Glutamatergic neuron (in vitro differentiated cells): ENCODE data around the gene RAD18. TPM values are rescaled to one million over a fixed set of nuclear protein-coding genes. Genes with fewer than 3 reads are reported as not detected.
A peak's percentile ranks its signal among the peaks of the same experiment; 100 is the strongest.

Experiments
- DNase-seq: peaks from one replicate; pipeline ENCODE4 v3.0.0; 2022
- H3K27ac Mint-ChIP-seq: one replicate; pipeline ENCODE4 v1.8.0; 2020; ENCODE audit warnings: mild to moderate bottlenecking, mixed read lengths, inconsistent platforms; ENCODE audit not compliant: unreplicated experiment
- H3K27me3 Mint-ChIP-seq: one replicate; pipeline ENCODE4 v1.8.0; 2020; ENCODE audit warnings: mild to moderate bottlenecking, moderate library complexity, mixed read lengths, inconsistent platforms; ENCODE audit not compliant: unreplicated experiment
- H3K36me3 Mint-ChIP-seq: one replicate; pipeline ENCODE4 v1.8.0; 2020; ENCODE audit warnings: mild to moderate bottlenecking, mixed read lengths, inconsistent platforms; ENCODE audit not compliant: unreplicated experiment
- H3K4me1 Mint-ChIP-seq: one replicate; pipeline ENCODE4 v1.8.0; 2020; ENCODE audit warnings: mild to moderate bottlenecking, low read depth, mixed read lengths, inconsistent platforms; ENCODE audit not compliant: unreplicated experiment
- H3K4me3 Mint-ChIP-seq: one replicate; pipeline ENCODE4 v1.8.0; 2020; ENCODE audit warnings: mild to moderate bottlenecking, mixed read lengths, inconsistent platforms; ENCODE audit not compliant: unreplicated experiment
- H3K9me3 Mint-ChIP-seq: one replicate; pipeline ENCODE4 v1.8.0; 2020; ENCODE audit warnings: mild to moderate bottlenecking, moderate library complexity, mixed read lengths, inconsistent platforms; ENCODE audit not compliant: unreplicated experiment
- total RNA-seq: library from RNA; stranded (reverse); fragmentation: NEBNext Ultra II Directional; extraction: Animal tissue kit (Norgen Biotek cat#: 25700); gene quantifications from one replicate; pipeline ENCODE4 v1.2.1, GENCODE V29; 2021; ENCODE audit not compliant: unreplicated experiment
- TF ChIP-seq, protein P1 (sequence below): fragments of 200-600 bp; sonication (generic); IDR thresholded peaks from one replicate; pipeline ENCODE4 v1.5.0; 2021; ENCODE audit not compliant: partially characterized antibody, unreplicated experiment

RAD18 gene
- total RNA-seq, 1 donor from 2014 or later: 11.9 TPM

DNA sequence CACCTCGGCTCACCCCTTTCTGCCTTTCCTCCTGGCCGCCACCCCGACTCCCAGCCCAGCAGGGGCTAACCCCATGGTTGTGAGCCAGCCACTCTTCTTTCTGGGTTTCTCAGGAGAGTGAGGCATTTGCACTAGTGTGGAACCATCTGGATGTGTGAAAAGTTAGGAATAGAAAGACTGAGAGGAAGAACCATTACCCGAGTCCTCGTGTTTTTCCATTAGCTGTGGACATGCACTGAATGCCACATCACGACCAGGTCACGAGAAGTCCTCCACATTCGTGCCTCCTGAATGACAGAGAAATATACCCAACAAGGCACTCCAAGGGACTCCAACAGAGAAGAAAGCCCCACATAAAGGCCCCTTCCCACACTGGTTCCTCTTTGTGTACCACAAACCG lies 18.0 kb upstream of the RAD18 start:
- no peak for DNase-seq
- H3K4me3 Mint-ChIP-seq: no peak overlapping the region
- TF ChIP-seq, protein P1, sequence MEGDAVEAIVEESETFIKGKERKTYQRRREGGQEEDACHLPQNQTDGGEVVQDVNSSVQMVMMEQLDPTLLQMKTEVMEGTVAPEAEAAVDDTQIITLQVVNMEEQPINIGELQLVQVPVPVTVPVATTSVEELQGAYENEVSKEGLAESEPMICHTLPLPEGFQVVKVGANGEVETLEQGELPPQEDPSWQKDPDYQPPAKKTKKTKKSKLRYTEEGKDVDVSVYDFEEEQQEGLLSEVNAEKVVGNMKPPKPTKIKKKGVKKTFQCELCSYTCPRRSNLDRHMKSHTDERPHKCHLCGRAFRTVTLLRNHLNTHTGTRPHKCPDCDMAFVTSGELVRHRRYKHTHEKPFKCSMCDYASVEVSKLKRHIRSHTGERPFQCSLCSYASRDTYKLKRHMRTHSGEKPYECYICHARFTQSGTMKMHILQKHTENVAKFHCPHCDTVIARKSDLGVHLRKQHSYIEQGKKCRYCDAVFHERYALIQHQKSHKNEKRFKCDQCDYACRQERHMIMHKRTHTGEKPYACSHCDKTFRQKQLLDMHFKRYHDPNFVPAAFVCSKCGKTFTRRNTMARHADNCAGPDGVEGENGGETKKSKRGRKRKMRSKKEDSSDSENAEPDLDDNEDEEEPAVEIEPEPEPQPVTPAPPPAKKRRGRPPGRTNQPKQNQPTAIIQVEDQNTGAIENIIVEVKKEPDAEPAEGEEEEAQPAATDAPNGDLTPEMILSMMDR: no peak
- H3K27ac Mint-ChIP-seq: no peak overlapping the region
- peaks cover 4% of the 10 kb centered on the region for H3K9me3 Mint-ChIP-seq
- peaks cover 4% of the 10 kb centered on the region for H3K36me3 Mint-ChIP-seq
- H3K27me3 Mint-ChIP-seq: peaks cover 2% of the 10 kb centered on the region
- H3K4me1 Mint-ChIP-seq: peaks cover 27% of the 10 kb centered on the region

- peaks cover 27% of the 10 kb centered on the region for H3K4me1 Mint-ChIP-seq
- H3K36me3 Mint-ChIP-seq: peaks cover 4% of the 10 kb centered on the region
- peaks cover 2% of the 10 kb centered on the region for H3K27me3 Mint-ChIP-seq
- DNase-seq: no peak
- peaks cover 4% of the 10 kb centered on the region for H3K9me3 Mint-ChIP-seq
- TF ChIP-seq, protein P1: no peak
- no peak overlapping the region for H3K4me3 Mint-ChIP-seq
- peak overlapping the region; percentile 23 for H3K27ac Mint-ChIP-seq
Measured at GRCh38 chr3:8980756-8981257, 17.5 kb upstream of the RAD18 start.

DNA sequence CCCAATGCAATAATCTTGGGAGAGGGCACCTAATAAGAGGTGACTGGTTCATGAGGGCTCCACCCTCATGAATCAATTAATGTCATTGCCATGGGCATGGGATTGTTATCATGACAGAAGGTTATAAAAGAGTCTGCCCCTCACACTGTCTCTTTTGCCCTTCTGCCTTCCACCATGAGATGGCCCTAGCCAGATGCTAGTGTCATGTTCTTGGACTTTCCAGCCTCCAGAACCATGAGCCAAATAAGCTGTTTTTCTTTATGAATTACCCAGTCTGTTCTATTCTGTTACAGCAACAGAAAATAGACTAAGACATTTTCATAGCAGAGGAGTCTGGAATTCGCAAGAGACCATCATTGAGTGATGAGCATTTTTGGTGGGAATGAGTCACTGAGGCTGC lies 16.0 kb upstream of the RAD18 start:
- TF ChIP-seq, protein P1: no peak
- Mint-ChIP-seq H3K4me1 (peaks cover 30% of the 10 kb centered on the region), H3K9me3 (peaks cover 4% of the 10 kb centered on the region), H3K27ac (no peak overlapping the region), H3K27me3 (peaks cover 2% of the 10 kb centered on the region), H3K36me3 (peaks cover 4% of the 10 kb centered on the region), H3K4me3 (no peak overlapping the region)
- DNase-seq: no peak

GRCh38 chr3:8978551-8978950 lies 15.3 kb upstream of the RAD18 start:
- Mint-ChIP-seq H3K9me3 (peaks cover 2% of the 10 kb centered on the region), H3K27me3 (peaks cover 2% of the 10 kb centered on the region), H3K27ac (no peak overlapping the region), H3K4me1 (peaks cover 27% of the 10 kb centered on the region), H3K4me3 (no peak overlapping the region), H3K36me3 (peaks cover under 1% of the 10 kb centered on the region)
- no peak for DNase-seq
- TF ChIP-seq, protein P1: no peak

- no peaks in the 10 kb centered on the region for H3K36me3 Mint-ChIP-seq
- H3K4me3 Mint-ChIP-seq: no peak overlapping the region
- H3K9me3 Mint-ChIP-seq: peaks cover 4% of the 10 kb centered on the region
- no peak overlapping the region for H3K27ac Mint-ChIP-seq
- no peak for DNase-seq
- H3K27me3 Mint-ChIP-seq: peaks cover 2% of the 10 kb centered on the region
- TF ChIP-seq, protein P1: no peak
- H3K4me1 Mint-ChIP-seq: peaks cover 11% of the 10 kb centered on the region
Measured at GRCh38 chr3:8976540-8977182, 13.4 kb upstream of the RAD18 start.
